ENCODE data around the gene FOXE3. TPM values are rescaled to one million over a fixed set of nuclear protein-coding genes. Genes with fewer than 3 reads are reported as not detected.

Gene FOXE3
- total RNA-seq, 4 donors from 2014 or later = not detected

- DNase-seq (no peak), ATAC-seq (no peak)
- no peak for TF ChIP-seq CTCF (IDR thresholded peaks at IDR 0.05 in 4 of 5, conservative IDR thresholded peaks at IDR 0.05 in 1 of 5)
- no peak for TF ChIP-seq POLR2A (IDR thresholded peaks at IDR 0.05)
- Histone ChIP-seq H3K36me3 (no peaks in the 10 kb centered on the region), H3K4me1 (peaks cover 5 to 17% of the 10 kb centered on the region in 2 donors), H3K27me3 (peaks cover 64 to 81% (median 78%) of the 10 kb centered on the region in 3 donors), H3K4me3 (no peak overlapping the region), H3K27ac (no peak overlapping the region), H3K9me3 (no peaks in the 10 kb centered on the region)
- intact Hi-C loops (cut with DNase I; ENCODE audit: low total_unique reads) (no loop called here), in situ Hi-C loops (cut with MboI; ENCODE audit: low sequenced_read_pairs in 4 of 4) (loop anchor here in 2 of 4 donors (10.0 to 25.0 kb wide), 3 partner anchors 254 to 273 kb away; partner anchors contain the start of gene PDZK1IP1 (in 1 of the 2))
These were observed 25.5 kb downstream of the FOXE3 start for GRCh38 chr1:47441450-47442106.

GRCh38 chr1:47442202-47442601, 26.1 kb downstream of the FOXE3 start:
- no peak for ATAC-seq
- no peak overlapping the region for H3K4me3 ChIP-seq
- intact Hi-C loops (cut with DNase I; ENCODE audit: low total_unique reads) (no loop called here), in situ Hi-C loops (cut with MboI; ENCODE audit: low sequenced_read_pairs in 4 of 4) (loop anchor here in 2 of 4 donors (10.0 to 25.0 kb wide), 3 partner anchors 255 to 273 kb away; partner anchors contain the start of gene PDZK1IP1 (in 1 of the 2))
- no peak overlapping the region for H3K27ac ChIP-seq
- H3K4me1 ChIP-seq = peaks cover 3 to 12% of the 10 kb centered on the region in 2 donors
- no peaks in the 10 kb centered on the region for H3K36me3 ChIP-seq
- no peaks in the 10 kb centered on the region for H3K9me3 ChIP-seq
- peaks cover 67 to 82% (median 78%) of the 10 kb centered on the region in 3 donors for H3K27me3 ChIP-seq
- TF ChIP-seq POLR2A (IDR thresholded peaks at IDR 0.05) (no peak), CTCF (IDR thresholded peaks at IDR 0.05 in 4 of 5, conservative IDR thresholded peaks at IDR 0.05 in 1 of 5) (no peak)
- no peak for DNase-seq

GRCh38 chr1:47442842-47443529, 26.9 kb downstream of the FOXE3 start:
- in situ Hi-C loops (cut with MboI; ENCODE audit: low sequenced_read_pairs in 4 of 4) = loop anchor here in 2 of 4 donors (10.0 to 25.0 kb wide), 3 partner anchors 256 to 272 kb away; partner anchors contain the start of gene PDZK1IP1 (in 1 of the 2)
- ATAC-seq (no peak), DNase-seq (no peak)
- intact Hi-C loops (cut with DNase I; ENCODE audit: low total_unique reads) = no loop called here
- no peaks in the 10 kb centered on the region for H3K9me3 ChIP-seq
- H3K4me3 ChIP-seq = no peak overlapping the region
- H3K4me1 ChIP-seq = peaks cover 3 to 12% of the 10 kb centered on the region in 2 donors
- TF ChIP-seq POLR2A (IDR thresholded peaks at IDR 0.05) (no peak), CTCF (IDR thresholded peaks at IDR 0.05 in 4 of 5, conservative IDR thresholded peaks at IDR 0.05 in 1 of 5) (no peak)
- H3K36me3 ChIP-seq = no peaks in the 10 kb centered on the region
- H3K27me3 ChIP-seq = peaks cover 73 to 89% (median 82%) of the 10 kb centered on the region in 3 donors
- no peak overlapping the region for H3K27ac ChIP-seq

- Histone ChIP-seq H3K27me3 (peaks cover 73 to 90% (median 88%) of the 10 kb centered on the region in 3 donors), H3K9me3 (no peaks in the 10 kb centered on the region), H3K4me3 (peak overlapping the region in 2 of 4 donors; percentile 25 to 47), H3K27ac (no peak overlapping the region), H3K36me3 (no peaks in the 10 kb centered on the region), H3K4me1 (peaks cover 3 to 12% of the 10 kb centered on the region in 2 donors)
- intact Hi-C loops (cut with DNase I; ENCODE audit: low total_unique reads) = no loop called here
- ATAC-seq = no peak
- DNase-seq = no peak
- in situ Hi-C loops (cut with MboI; ENCODE audit: low sequenced_read_pairs in 4 of 4) = loop anchor here in 2 of 4 donors (10.0 to 25.0 kb wide), 3 partner anchors 256 to 271 kb away; partner anchors contain the start of gene PDZK1IP1 (in 1 of the 2)
- TF ChIP-seq CTCF (IDR thresholded peaks at IDR 0.05 in 4 of 5, conservative IDR thresholded peaks at IDR 0.05 in 1 of 5) (no peak), POLR2A (IDR thresholded peaks at IDR 0.05) (no peak)
These were observed 27.6 kb downstream of the FOXE3 start for GRCh38 chr1:47443530-47444296.

All from gastrocnemius medialis (tissue), 4 donors.